ENCODE data around the gene TMEM101.
"Not testable (repeated sequence)": the region's sequence is repeated elsewhere in the genome, so short reads cannot be mapped to it uniquely, and the experiment has no call there.

Gene TMEM101

DNA sequence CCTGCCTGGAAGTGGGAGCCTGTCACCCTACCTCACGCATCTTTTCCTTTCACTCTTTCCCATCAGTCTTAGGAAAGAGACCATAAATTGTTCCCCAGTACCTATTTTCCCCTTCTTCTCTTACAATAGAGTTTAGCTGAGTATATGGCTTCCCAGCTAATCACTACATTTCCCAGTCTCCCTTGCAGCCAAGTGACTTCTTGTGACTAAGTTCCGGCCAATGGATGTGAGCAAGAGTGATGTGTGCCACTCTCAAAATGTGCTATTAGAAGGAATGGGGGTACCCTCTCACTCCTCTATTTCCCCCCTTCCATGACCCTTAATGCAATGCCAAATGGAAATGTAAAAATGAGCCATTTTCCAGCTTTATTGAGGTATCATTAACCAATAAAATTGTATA lies 52.8 kb downstream of the TMEM101 start:
- peaks cover 4% of the 10 kb centered on the region for H3K4me1 Mint-ChIP-seq
- DNase-seq (ENCODE audit: low spot score in 2 of 2): no peak
- no peak for ATAC-seq (ENCODE audit: low read depth)
- no peaks in the 10 kb centered on the region for H3K9me3 Mint-ChIP-seq
- no peak overlapping the region for H3K4me3 Mint-ChIP-seq
- H3K27ac Mint-ChIP-seq: no peak overlapping the region
- H3K36me3 Mint-ChIP-seq: no peaks in the 10 kb centered on the region
- peaks cover 14% of the 10 kb centered on the region for H3K27me3 Mint-ChIP-seq

DNA sequence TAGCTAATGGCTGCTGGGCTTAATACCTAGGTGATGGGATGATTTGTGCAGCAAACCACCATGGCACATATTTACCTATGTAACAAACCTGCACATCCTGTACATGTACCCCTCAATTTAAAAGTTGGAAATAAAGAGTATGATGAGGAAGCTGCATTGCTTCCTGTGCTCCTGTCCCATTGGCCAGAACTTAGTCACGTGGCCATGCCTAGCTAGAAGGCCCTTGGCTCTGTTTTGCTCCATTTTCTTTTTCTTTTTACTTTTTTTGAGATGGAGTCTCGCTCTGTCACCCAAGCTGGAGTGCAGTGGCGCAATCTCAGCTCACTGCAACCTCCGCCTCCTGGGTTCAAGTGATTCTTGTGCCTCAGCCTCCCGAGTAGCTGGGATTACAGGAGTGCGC lies 53.5 kb downstream of the TMEM101 start:
- not testable (repeated sequence) for H3K27ac Mint-ChIP-seq; H3K9me3 Mint-ChIP-seq; H3K4me3 Mint-ChIP-seq; H3K36me3 Mint-ChIP-seq; DNase-seq (ENCODE audit: low spot score in 2 of 2); ATAC-seq (ENCODE audit: low read depth); H3K4me1 Mint-ChIP-seq
- peaks cover 14% of the 10 kb centered on the region for H3K27me3 Mint-ChIP-seq

All from memory B cell (primary cell).